ENCODE measurements around the gene FBXO15. TPM values are rescaled to one million over a fixed set of nuclear protein-coding genes. Genes with fewer than 3 reads are reported as not detected.

The FBXO15 gene
- total RNA-seq, 1 experiment from 2014 or later: 0.39 TPM

- no peak overlapping the region for H2BK120ac ChIP-seq (ENCODE audit: low read depth, low read length, poor library complexity, severe bottlenecking)
- no peaks in the 10 kb centered on the region for H3K79me2 ChIP-seq (ENCODE audit: insufficient read depth, low read length)
- no peak overlapping the region for H3K18ac ChIP-seq (ENCODE audit: insufficient read length, low read depth, low read length)
- H3K9me3 ChIP-seq (ENCODE audit: control insufficient read depth, low read depth, low read length): no peaks in the 10 kb centered on the region
- H2AK5ac ChIP-seq (ENCODE audit: insufficient read length, low read length): no peak overlapping the region
- H3K4ac ChIP-seq (ENCODE audit: low read depth, low read length): no peak overlapping the region
- no peak overlapping the region for H2BK15ac ChIP-seq (ENCODE audit: low read depth, low read length)
- no peak overlapping the region for H2BK20ac ChIP-seq (ENCODE audit: low read depth, low read length, poor library complexity, severe bottlenecking)
- H3K27ac ChIP-seq (ENCODE audit: insufficient read length, low read depth, low read length): no peak overlapping the region
- no peak overlapping the region for H3K14ac ChIP-seq (ENCODE audit: insufficient read depth, low read length)
- H3K23ac ChIP-seq (ENCODE audit: insufficient read length, low read depth, low read length): no peak overlapping the region
- H3K56ac ChIP-seq (ENCODE audit: insufficient read length, low read depth, low read length): no peak overlapping the region
- H3K4me1 ChIP-seq (ENCODE audit: insufficient read depth, low read length): no peaks in the 10 kb centered on the region; the same call in 1 of the 2 replicates
- Mint-ChIP-seq H3K27me3 (ENCODE audit: low read depth) (peaks cover 3% of the 10 kb centered on the region), H3K9me3 (no peaks in the 10 kb centered on the region), H3K4me3 (no peak overlapping the region), H3K36me3 (ENCODE audit: insufficient read depth in 1 of 3, low read depth in 3 of 3) (no peaks in the 10 kb centered on the region), H3K27ac (no peak overlapping the region), H3K4me1 (peaks cover 17 to 24% of the 10 kb centered on the region in 2 experiments)
- no peak overlapping the region for H2BK5ac ChIP-seq (ENCODE audit: insufficient read length, low read length)
- H3K27me3 ChIP-seq (ENCODE audit: insufficient read depth, low read length): no peaks in the 10 kb centered on the region
- no peak overlapping the region for H3T11ph ChIP-seq (ENCODE audit: low read length)
- H3K23me2 ChIP-seq (ENCODE audit: insufficient read length, low read depth, low read length, poor library complexity, severe bottlenecking): no peaks in the 10 kb centered on the region
- H3K79me1 ChIP-seq (ENCODE audit: insufficient read depth, low read depth, low read length, poor library complexity, severe bottlenecking): no peaks in the 10 kb centered on the region
- no peak overlapping the region for H3K4me2 ChIP-seq (ENCODE audit: insufficient read depth, insufficient read length, low read length)
- H4K20me1 ChIP-seq (ENCODE audit: control insufficient read depth, insufficient read depth, insufficient read length): no peaks in the 10 kb centered on the region
- H3K9ac ChIP-seq (ENCODE audit: extremely low read depth, insufficient read length, low read length): no peak overlapping the region
- DNase-seq: no peak
- no peak overlapping the region for H4K91ac ChIP-seq (ENCODE audit: insufficient read length, low read depth, low read length)
- no peak overlapping the region for H4K5ac ChIP-seq (ENCODE audit: insufficient read length, low read depth, low read length)
- WGBS (ENCODE audit: extremely low coverage, insufficient read length, low lambda C conversion rate): no CpG with 5 or more reads among the region's 2 CpGs
- no peak for TF ChIP-seq CTCF (conservative IDR thresholded peaks at IDR 0.05)
- no peak overlapping the region for H2BK12ac ChIP-seq (ENCODE audit: insufficient read length, low read depth, low read length)
- H4K8ac ChIP-seq (replicated peaks; ENCODE audit: insufficient read length, low read depth, low read length): no peak overlapping the region
- H2AFZ ChIP-seq (ENCODE audit: low read length): no peak overlapping the region
Measured at GRCh38 chr18:74185860-74186259, 38.2 kb upstream of the FBXO15 start.

Measured in H9 (cell line).